ENCODE measurements around the gene AFF4. TPM values are rescaled to one million over a fixed set of nuclear protein-coding genes. Genes with fewer than 3 reads are reported as not detected.

AFF4 gene
- total and polyA plus RNA-seq, 2 experiments from 2014 or later, result 32.5 to 83.6 TPM

DNA sequence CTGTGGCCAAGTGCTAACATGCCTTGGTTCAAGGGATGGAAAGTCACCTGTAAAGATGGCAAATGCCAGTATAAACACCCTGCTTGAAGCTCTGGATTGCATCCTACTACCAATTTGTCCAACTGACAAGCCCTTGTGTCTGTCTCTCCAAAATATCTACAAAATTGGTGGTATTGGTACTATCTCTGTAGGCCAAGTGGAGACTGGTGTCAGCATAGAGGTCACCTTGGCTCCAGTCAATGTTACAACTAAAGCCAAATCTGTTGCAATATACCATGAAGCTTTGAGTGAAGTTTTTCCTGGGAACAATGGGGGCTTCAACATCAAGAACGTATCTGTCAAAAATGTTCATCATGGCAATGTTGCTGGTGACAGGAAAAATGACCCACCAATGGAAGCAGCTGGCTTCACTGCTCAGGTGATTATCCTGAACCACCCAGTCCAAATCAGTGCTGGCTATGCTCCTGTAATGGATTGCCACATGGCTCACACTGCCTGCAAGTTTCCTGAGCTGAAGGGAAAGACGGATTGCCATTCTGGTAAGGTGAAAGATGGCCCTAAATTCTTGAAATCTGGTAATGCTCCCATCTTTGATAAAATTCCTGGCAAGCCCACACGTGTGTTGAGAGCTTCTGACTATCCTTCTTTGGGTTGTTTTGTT lies 19.9 kb downstream of the AFF4 start:
- Histone ChIP-seq H3K4me3 (no peak overlapping the region), H3K4me1 (ENCODE audit: low read depth) (no peaks in the 10 kb centered on the region), H3K27me3 (no peaks in the 10 kb centered on the region), H3K27ac (peak overlapping the region; percentile 40), H3K9me3 (ENCODE audit: low read depth) (no peaks in the 10 kb centered on the region), H3K36me3 (no peaks in the 10 kb centered on the region)
- TF ChIP-seq, protein P1, sequence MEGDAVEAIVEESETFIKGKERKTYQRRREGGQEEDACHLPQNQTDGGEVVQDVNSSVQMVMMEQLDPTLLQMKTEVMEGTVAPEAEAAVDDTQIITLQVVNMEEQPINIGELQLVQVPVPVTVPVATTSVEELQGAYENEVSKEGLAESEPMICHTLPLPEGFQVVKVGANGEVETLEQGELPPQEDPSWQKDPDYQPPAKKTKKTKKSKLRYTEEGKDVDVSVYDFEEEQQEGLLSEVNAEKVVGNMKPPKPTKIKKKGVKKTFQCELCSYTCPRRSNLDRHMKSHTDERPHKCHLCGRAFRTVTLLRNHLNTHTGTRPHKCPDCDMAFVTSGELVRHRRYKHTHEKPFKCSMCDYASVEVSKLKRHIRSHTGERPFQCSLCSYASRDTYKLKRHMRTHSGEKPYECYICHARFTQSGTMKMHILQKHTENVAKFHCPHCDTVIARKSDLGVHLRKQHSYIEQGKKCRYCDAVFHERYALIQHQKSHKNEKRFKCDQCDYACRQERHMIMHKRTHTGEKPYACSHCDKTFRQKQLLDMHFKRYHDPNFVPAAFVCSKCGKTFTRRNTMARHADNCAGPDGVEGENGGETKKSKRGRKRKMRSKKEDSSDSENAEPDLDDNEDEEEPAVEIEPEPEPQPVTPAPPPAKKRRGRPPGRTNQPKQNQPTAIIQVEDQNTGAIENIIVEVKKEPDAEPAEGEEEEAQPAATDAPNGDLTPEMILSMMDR (IDR thresholded peaks at IDR 0.05; ENCODE audit: low read depth, low read length), result no peak
- no peak for DNase-seq (ENCODE audit: low read depth in 1 of 2, low spot score in 1 of 2)

DNA sequence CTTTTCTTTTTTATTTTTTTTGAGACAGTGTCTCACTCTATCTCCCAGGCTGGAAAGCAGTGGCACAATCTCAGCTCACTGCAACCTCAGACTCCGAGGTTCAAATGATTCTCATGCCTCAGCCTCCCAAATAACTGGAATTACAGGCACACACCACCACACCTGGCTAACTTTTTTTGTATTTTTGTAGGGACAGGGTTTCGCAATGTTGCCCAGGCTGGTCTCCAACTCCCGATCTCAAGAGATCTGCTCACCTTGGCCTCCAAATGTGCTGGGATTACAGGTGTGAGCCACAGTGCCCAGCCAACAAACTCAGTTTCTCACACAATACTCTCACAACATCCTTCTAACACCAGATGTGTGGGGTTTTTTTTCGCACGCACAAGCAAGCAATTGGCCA lies 22.1 kb downstream of the AFF4 start:
- H3K4me3 ChIP-seq, result no peak overlapping the region
- no peaks in the 10 kb centered on the region for H3K36me3 ChIP-seq
- H3K27me3 ChIP-seq, result no peaks in the 10 kb centered on the region
- no peaks in the 10 kb centered on the region for H3K9me3 ChIP-seq (ENCODE audit: low read depth)
- TF ChIP-seq, protein P1 (IDR thresholded peaks at IDR 0.05; ENCODE audit: low read depth, low read length), result no peak
- no peak overlapping the region for H3K27ac ChIP-seq
- DNase-seq (ENCODE audit: low read depth in 1 of 2, low spot score in 1 of 2), result no peak
- peaks cover 11% of the 10 kb centered on the region for H3K4me1 ChIP-seq (ENCODE audit: low read depth)

DNA sequence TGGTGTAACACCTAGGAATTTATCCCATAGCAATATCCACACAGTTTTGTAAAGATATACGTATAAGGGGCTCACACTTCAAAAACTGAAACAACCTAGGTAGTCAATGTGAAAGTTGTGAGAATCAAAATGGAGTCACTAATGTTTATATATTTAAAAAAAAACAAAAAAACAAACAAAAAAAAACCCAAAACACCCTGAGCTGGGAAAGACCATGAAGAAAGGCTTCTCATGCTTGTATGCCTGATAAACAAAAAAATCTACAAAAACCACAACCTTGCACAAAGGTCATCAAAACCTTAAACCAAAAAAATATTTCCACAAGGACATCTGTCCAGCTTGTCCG lies 35.4 kb downstream of the AFF4 start:
- TF ChIP-seq, protein P1 (IDR thresholded peaks at IDR 0.05; ENCODE audit: low read depth, low read length), result no peak
- H3K9me3 ChIP-seq (ENCODE audit: low read depth), result no peaks in the 10 kb centered on the region
- H3K36me3 ChIP-seq, result peaks cover 29% of the 10 kb centered on the region
- H3K4me3 ChIP-seq, result no peak overlapping the region
- DNase-seq (ENCODE audit: low read depth in 1 of 2, low spot score in 1 of 2), result no peak
- no peak overlapping the region for H3K27ac ChIP-seq
- H3K4me1 ChIP-seq (ENCODE audit: low read depth), result no peaks in the 10 kb centered on the region
- no peaks in the 10 kb centered on the region for H3K27me3 ChIP-seq

DNA sequence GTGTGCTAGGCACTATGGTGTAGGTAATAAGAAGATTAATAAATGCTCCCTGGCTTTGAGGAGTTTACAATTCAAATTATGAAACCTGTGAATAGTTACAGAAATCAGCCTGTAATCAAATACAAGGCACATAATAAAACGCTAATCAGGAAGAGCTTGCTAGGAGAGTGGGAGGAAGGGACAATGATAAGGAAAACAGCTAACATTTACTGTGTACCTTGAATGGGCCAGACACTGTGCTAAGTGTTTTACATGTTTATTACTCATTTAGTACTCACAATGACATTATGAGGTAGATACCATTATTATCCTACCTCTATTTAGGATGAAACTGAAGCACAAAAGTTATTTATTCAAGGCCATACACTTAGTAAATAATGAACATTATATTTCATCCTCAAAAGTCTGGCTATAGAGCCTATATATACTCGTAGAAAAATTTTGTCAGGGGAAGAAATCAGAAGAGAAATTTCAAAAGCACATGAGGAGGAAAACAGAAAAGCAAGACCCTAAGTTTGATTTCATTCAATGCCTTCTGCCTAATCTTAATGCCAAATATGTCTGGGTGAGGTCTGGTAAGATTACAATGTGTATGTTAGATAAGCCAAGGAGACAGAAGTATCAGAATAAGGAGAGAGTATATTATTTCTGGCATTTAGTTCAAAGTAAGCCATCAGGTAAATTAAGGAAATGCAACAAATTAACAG lies 35.9 kb downstream of the AFF4 start:
- H3K9me3 ChIP-seq (ENCODE audit: low read depth), result no peaks in the 10 kb centered on the region
- DNase-seq (ENCODE audit: low read depth in 1 of 2, low spot score in 1 of 2), result no peak
- H3K36me3 ChIP-seq, result peaks cover 28% of the 10 kb centered on the region
- no peaks in the 10 kb centered on the region for H3K4me1 ChIP-seq (ENCODE audit: low read depth)
- TF ChIP-seq, protein P1 (IDR thresholded peaks at IDR 0.05; ENCODE audit: low read depth, low read length), result no peak
- no peaks in the 10 kb centered on the region for H3K27me3 ChIP-seq
- H3K27ac ChIP-seq, result no peak overlapping the region
- no peak overlapping the region for H3K4me3 ChIP-seq

DNA sequence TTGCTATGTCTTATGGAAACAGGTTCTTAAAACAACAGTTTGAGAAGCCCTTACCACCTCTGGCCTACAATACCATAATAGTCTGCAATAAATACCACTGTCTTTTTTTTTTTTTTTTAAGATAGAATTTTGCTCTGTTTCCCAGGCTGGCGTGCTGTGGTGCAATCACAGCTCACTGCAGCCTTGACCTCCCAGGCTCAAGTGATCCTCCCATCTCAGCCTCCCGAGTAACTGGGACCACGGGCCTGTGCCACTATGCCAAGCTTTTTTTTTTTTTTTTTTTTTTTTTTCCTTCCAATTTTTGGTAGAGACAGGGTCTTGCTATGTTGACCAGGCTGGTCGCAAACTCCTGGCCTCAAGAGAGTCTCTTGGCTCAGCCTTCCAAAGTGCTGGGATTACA lies 37.0 kb downstream of the AFF4 start:
- H3K27me3 ChIP-seq, result no peaks in the 10 kb centered on the region
- TF ChIP-seq, protein P1 (IDR thresholded peaks at IDR 0.05; ENCODE audit: low read depth, low read length), result no peak
- H3K4me1 ChIP-seq (ENCODE audit: low read depth), result no peaks in the 10 kb centered on the region
- DNase-seq (ENCODE audit: low read depth in 1 of 2, low spot score in 1 of 2), result no peak
- H3K9me3 ChIP-seq (ENCODE audit: low read depth), result no peaks in the 10 kb centered on the region
- no peak overlapping the region for H3K4me3 ChIP-seq
- peaks cover 25% of the 10 kb centered on the region for H3K36me3 ChIP-seq
- no peak overlapping the region for H3K27ac ChIP-seq

Data from cardiac muscle cell (in vitro differentiated cells and primary cell).